Body of pancreas (tissue), 4 donors: ENCODE data around the gene PRAMEF5. TPM values are rescaled to one million over a fixed set of nuclear protein-coding genes. Genes with fewer than 3 reads are reported as not detected.
"Not testable (repeated sequence)": the region's sequence is repeated elsewhere in the genome, so short reads cannot be mapped to it uniquely, and the experiment has no call there.

Experiments
- ATAC-seq: fragments of 150-250 bp; one replicate; pipeline ENCODE4 v1.9.1; 2016
- DNase-seq, 4 donors: peaks; one replicate each; pipeline ENCODE4 v3.0.0-alpha.2; 2019
- H3K27ac ChIP-seq, 4 donors: fragments of 200-600 bp; sonication (generic); 1 replicate in 3 of 4; 2 replicates in 1 of 4; pipeline versions ENCODE4 v1.5.1 to v1.6.1; 2016 to 2019; ENCODE audit warnings: mild to moderate bottlenecking in 1 of 4, mixed read lengths in 1 of 4, moderate library complexity in 1 of 4
- H3K27me3 ChIP-seq, 2 donors: fragments of 200-600 bp; sonication (generic); one replicate each; pipeline ENCODE4 v1.6.0; 2016; ENCODE audit warnings: mild to moderate bottlenecking in 1 of 2
- H3K36me3 ChIP-seq, 2 donors: fragments of 200-600 bp; sonication (generic); replicated peaks in 1 of 2; 2 replicates each; pipeline ENCODE4 v1.5.1; 2016; ENCODE audit warnings: low read depth in 2 of 2; ENCODE audit not compliant: insufficient read depth in 1 of 2
- H3K4me1 ChIP-seq: fragments of 200-600 bp; sonication (generic); one replicate; pipeline ENCODE4 v1.6.0; 2016
- H3K4me3 ChIP-seq, 2 donors: fragments of 200-600 bp; sonication (generic); 1 replicate in 1 of 2; 2 replicates in 1 of 2; pipeline ENCODE4 v1.5.1; 2016 to 2019
- H3K9me3 ChIP-seq, 3 donors: fragments of 200-600 bp; sonication (generic); 1 replicate in 2 of 3; 2 replicates in 1 of 3; pipeline ENCODE4 v1.5.1; 2016
- CTCF ChIP-seq, 7 experiments: fragments of 450-650 bp in 4 of 7; fragments of 200-600 bp in 3 of 7; sonication (generic) in 3 of 7; IDR thresholded peaks; one replicate each; pipeline ENCODE4 v1.5.1; 2016 to 2019; ENCODE audit warnings: antibody characterized with exemption in 7 of 7
- POLR2A ChIP-seq, 3 donors: fragments of 450-650 bp; IDR thresholded peaks; one replicate each; pipeline ENCODE4 v1.6.1; 2016; ENCODE audit warnings: antibody characterized with exemption in 3 of 3, mild to moderate bottlenecking in 2 of 3
- WGBS, 2 donors: methylation state at CpG; one replicate each; pipeline ENCODE4 v1.1.5; 2017; 5-methylcytosine and 5-hydroxymethylcytosine counted together
- intact Hi-C: fragments of 100-400 bp; cut with DNase I; formaldehyde crosslinking; loops from one replicate; pipeline ENCODE4 v1.15.1; 2023
- total RNA-seq, 2 donors: library from RNA; depleted of rRNA; stranded (reverse); fragments of >200 nt; gene quantifications; one replicate each; pipeline ENCODE4 v1.1.0, GENCODE V29; 2016

Gene PRAMEF5
- total RNA-seq: not detected

GRCh38 chr1:13253898-13254297 lies at the start of gene PRAMEF5:
TSS of gene PRAMEF5 (plus strand) at chr1:13254198. CDS start at chr1:13259269, 5,071 bp downstream.
- H3K4me3 ChIP-seq, DNase-seq, intact Hi-C loops, H3K27ac ChIP-seq, H3K36me3 ChIP-seq, H3K4me1 ChIP-seq, H3K9me3 ChIP-seq, ATAC-seq, H3K27me3 ChIP-seq: not testable (repeated sequence)
- WGBS, 2 donors: 58 to 75% methylated on average over 2 of the region's 5 CpGs

GRCh38 chr1:13208712-13209111 lies 45.3 kb upstream of the PRAMEF5 start:
- DNase-seq, intact Hi-C loops, H3K4me1 ChIP-seq, H3K36me3 ChIP-seq, H3K9me3 ChIP-seq, ATAC-seq, H3K27me3 ChIP-seq, H3K27ac ChIP-seq, H3K4me3 ChIP-seq: not testable (repeated sequence)
- no CpG with 5 or more reads among the region's 9 CpGs for WGBS, 2 donors

GRCh38 chr1:13216619-13217018 lies 37.4 kb upstream of the PRAMEF5 start:
- H3K4me1 ChIP-seq, DNase-seq, H3K4me3 ChIP-seq, H3K27me3 ChIP-seq, intact Hi-C loops, H3K27ac ChIP-seq, H3K36me3 ChIP-seq, ATAC-seq, H3K9me3 ChIP-seq: not testable (repeated sequence)
- no CpG with 5 or more reads among the region's 7 CpGs for WGBS, 2 donors

GRCh38 chr1:13219203-13219602 lies 34.8 kb upstream of the PRAMEF5 start:
- H3K4me1 ChIP-seq, H3K27ac ChIP-seq, H3K27me3 ChIP-seq, H3K9me3 ChIP-seq, ATAC-seq, DNase-seq, intact Hi-C loops, H3K4me3 ChIP-seq, H3K36me3 ChIP-seq: not testable (repeated sequence)
- no CpG with 5 or more reads among the region's 3 CpGs for WGBS, 2 donors

- H3K9me3 ChIP-seq, H3K27me3 ChIP-seq, DNase-seq, intact Hi-C loops, ATAC-seq, H3K4me3 ChIP-seq, H3K4me1 ChIP-seq, H3K27ac ChIP-seq, H3K36me3 ChIP-seq: not testable (repeated sequence)
- no CpG with 5 or more reads among the region's 4 CpGs for WGBS, 2 donors
These were observed 31.2 kb upstream of the PRAMEF5 start for GRCh38 chr1:13222788-13223187.

- intact Hi-C loops: no loop called here
- H3K36me3 ChIP-seq: no peaks in the 10 kb centered on the region
- H3K4me1 ChIP-seq: no peaks in the 10 kb centered on the region
- ATAC-seq (no peak), DNase-seq (no peak)
- no peaks in the 10 kb centered on the region for H3K27me3 ChIP-seq
- TF ChIP-seq CTCF (IDR thresholded peaks at IDR 0.05) (no peak), POLR2A (IDR thresholded peaks at IDR 0.05) (no peak)
- no peak overlapping the region for H3K4me3 ChIP-seq
- H3K27ac ChIP-seq: no peak overlapping the region
- H3K9me3 ChIP-seq: no peaks in the 10 kb centered on the region
- WGBS, 2 donors: 66 to 69% methylated on average over 5 of the region's 5 CpGs
These were observed 29.4 kb upstream of the PRAMEF5 start for GRCh38 chr1:13224480-13225060.

GRCh38 chr1:13225675-13226204 lies 28.3 kb upstream of the PRAMEF5 start, which contains the start of gene PRAMEF18:
TSS of gene PRAMEF18 (minus strand) at chr1:13226154. CDS start at chr1:13226106, 48 bp downstream.
- H3K9me3 ChIP-seq, intact Hi-C loops, H3K27me3 ChIP-seq, H3K27ac ChIP-seq, H3K36me3 ChIP-seq, H3K4me1 ChIP-seq, ATAC-seq, DNase-seq, H3K4me3 ChIP-seq: not testable (repeated sequence)
- 75 to 81% methylated on average over 6 to 9 of the region's 9 CpGs for WGBS, 2 donors

GRCh38 chr1:13227271-13228055 lies 26.5 kb upstream of the PRAMEF5 start:
- H3K27ac ChIP-seq, H3K4me1 ChIP-seq, intact Hi-C loops, DNase-seq, ATAC-seq, H3K27me3 ChIP-seq, H3K36me3 ChIP-seq, H3K9me3 ChIP-seq, H3K4me3 ChIP-seq: not testable (repeated sequence)
- WGBS, 2 donors: 80 to 84% methylated on average over 8 of the region's 8 CpGs
